Activated T-helper 2 cell treated with anti-CD3 and anti-CD28 coated beads, Interferon-gamma antibody, Interleukin-2, Interleukin-4, amounts not matched to agents 10 μg/mL and 5 μg/mL and 100 μg/mL, durations not matched to agents 14 hours and 24 hours and 36 hours (primary cell): ENCODE measurements around the gene CLPTM1L. TPM values are rescaled to one million over a fixed set of nuclear protein-coding genes. Genes with fewer than 3 reads are reported as not detected.
"Not testable (repeated sequence)": the region's sequence is repeated elsewhere in the genome, so short reads cannot be mapped to it uniquely, and the experiment has no call there.

Experiments used
- DNase-seq: peaks from one replicate; pipeline ENCODE4 v3.0.0; 2021; ENCODE audit warnings: low spot score
- H3K27ac Mint-ChIP-seq: one replicate; pipeline ENCODE4 v1.8.0; 2021; ENCODE audit warnings: mixed read lengths
- H3K27me3 Mint-ChIP-seq: one replicate; pipeline ENCODE4 v1.8.0; 2021; ENCODE audit warnings: low read depth, mixed read lengths
- H3K36me3 Mint-ChIP-seq: one replicate; pipeline ENCODE4 v1.8.0; 2021; ENCODE audit warnings: low read depth, mixed read lengths
- H3K4me1 Mint-ChIP-seq: one replicate; pipeline ENCODE4 v1.8.0; 2021; ENCODE audit warnings: low read depth, mixed read lengths
- H3K4me3 Mint-ChIP-seq: one replicate; pipeline ENCODE4 v1.8.0; 2021; ENCODE audit warnings: low read depth, mild to moderate bottlenecking, moderate library complexity, mixed read lengths
- H3K9me3 Mint-ChIP-seq: one replicate; pipeline ENCODE4 v1.8.0; 2021; ENCODE audit warnings: mixed read lengths
- intact Hi-C: fragments of 100-400 bp; cut with micrococcal nuclease; formaldehyde crosslinking; loops from one replicate; pipeline ENCODE4 v1.15.1; 2023
- total RNA-seq: library from RNA; stranded (reverse); gene quantifications from 2 replicates; pipeline ENCODE4 v1.2.3, GENCODE V29; 2022

Gene CLPTM1L
- total RNA-seq, 1 donor from 2014 or later = 102 TPM

- H3K4me3 Mint-ChIP-seq, intact Hi-C loops, H3K27me3 Mint-ChIP-seq, H3K4me1 Mint-ChIP-seq, H3K27ac Mint-ChIP-seq, H3K9me3 Mint-ChIP-seq, DNase-seq: not testable (repeated sequence)
- peaks cover 26% of the 10 kb centered on the region for H3K36me3 Mint-ChIP-seq
Observed at GRCh38 chr5:1289559-1289958, 55.3 kb downstream of the CLPTM1L start.

GRCh38 chr5:1288439-1289335 lies 56.2 kb downstream of the CLPTM1L start:
- peaks cover 2% of the 10 kb centered on the region for H3K4me1 Mint-ChIP-seq
- intact Hi-C loops = no loop called here
- H3K36me3 Mint-ChIP-seq = peaks cover 26% of the 10 kb centered on the region
- no peaks in the 10 kb centered on the region for H3K27me3 Mint-ChIP-seq
- H3K4me3 Mint-ChIP-seq = no peak overlapping the region
- no peak overlapping the region for H3K27ac Mint-ChIP-seq
- H3K9me3 Mint-ChIP-seq = peaks cover 10% of the 10 kb centered on the region
- no peak for DNase-seq

- no peak for DNase-seq
- Mint-ChIP-seq H3K27me3 (no peaks in the 10 kb centered on the region), H3K9me3 (peaks cover 10% of the 10 kb centered on the region), H3K36me3 (peaks cover 23% of the 10 kb centered on the region), H3K27ac (no peak overlapping the region), H3K4me1 (no peaks in the 10 kb centered on the region), H3K4me3 (no peak overlapping the region)
- intact Hi-C loops = no loop called here
Observed at GRCh38 chr5:1285883-1286291, 59.0 kb downstream of the CLPTM1L start.

- Mint-ChIP-seq H3K27ac (no peak overlapping the region), H3K36me3 (peaks cover 23% of the 10 kb centered on the region), H3K9me3 (peaks cover 10% of the 10 kb centered on the region), H3K27me3 (no peaks in the 10 kb centered on the region), H3K4me1 (no peaks in the 10 kb centered on the region), H3K4me3 (no peak overlapping the region)
- DNase-seq = no peak
- intact Hi-C loops = no loop called here
Observed at GRCh38 chr5:1285141-1285540, 59.8 kb downstream of the CLPTM1L start.

GRCh38 chr5:1284336-1284970 lies 60.4 kb downstream of the CLPTM1L start:
- DNase-seq, H3K9me3 Mint-ChIP-seq, intact Hi-C loops, H3K4me1 Mint-ChIP-seq, H3K27ac Mint-ChIP-seq, H3K27me3 Mint-ChIP-seq, H3K4me3 Mint-ChIP-seq: not testable (repeated sequence)
- peaks cover 23% of the 10 kb centered on the region for H3K36me3 Mint-ChIP-seq

GRCh38 chr5:1283729-1284041 lies 61.2 kb downstream of the CLPTM1L start:
- H3K4me1 Mint-ChIP-seq, DNase-seq, H3K27me3 Mint-ChIP-seq, intact Hi-C loops, H3K9me3 Mint-ChIP-seq, H3K27ac Mint-ChIP-seq, H3K4me3 Mint-ChIP-seq: not testable (repeated sequence)
- H3K36me3 Mint-ChIP-seq = peaks cover 21% of the 10 kb centered on the region

- H3K9me3 Mint-ChIP-seq, H3K27me3 Mint-ChIP-seq, H3K4me1 Mint-ChIP-seq, DNase-seq, H3K4me3 Mint-ChIP-seq, intact Hi-C loops, H3K27ac Mint-ChIP-seq: not testable (repeated sequence)
- peaks cover 20% of the 10 kb centered on the region for H3K36me3 Mint-ChIP-seq
Observed at GRCh38 chr5:1282993-1283728, 61.7 kb downstream of the CLPTM1L start.

GRCh38 chr5:1282131-1282992 lies 62.5 kb downstream of the CLPTM1L start:
- Mint-ChIP-seq H3K9me3 (no peaks in the 10 kb centered on the region), H3K36me3 (peaks cover 15% of the 10 kb centered on the region), H3K27ac (no peak overlapping the region), H3K4me3 (no peak overlapping the region), H3K4me1 (no peaks in the 10 kb centered on the region), H3K27me3 (no peaks in the 10 kb centered on the region)
- no peak for DNase-seq
- intact Hi-C loops = no loop called here

GRCh38 chr5:1281038-1281882 lies 63.6 kb downstream of the CLPTM1L start:
- no peak for DNase-seq
- H3K9me3 Mint-ChIP-seq = no peaks in the 10 kb centered on the region

GRCh38 chr5:1280177-1281037 lies 64.5 kb downstream of the CLPTM1L start:
- intact Hi-C loops = no loop called here
- no peaks in the 10 kb centered on the region for H3K27me3 Mint-ChIP-seq
- no peaks in the 10 kb centered on the region for H3K9me3 Mint-ChIP-seq
- peaks cover 10% of the 10 kb centered on the region for H3K36me3 Mint-ChIP-seq
- no peak for DNase-seq
- H3K4me1 Mint-ChIP-seq = no peaks in the 10 kb centered on the region
- no peak overlapping the region for H3K27ac Mint-ChIP-seq
- H3K4me3 Mint-ChIP-seq = no peak overlapping the region

More at GRCh38 chr5:1281038-1281882, 63.6 kb downstream of the CLPTM1L start:
- Mint-ChIP-seq H3K27me3 (no peaks in the 10 kb centered on the region), H3K4me3 (no peak overlapping the region), H3K27ac (no peak overlapping the region), H3K4me1 (no peaks in the 10 kb centered on the region), H3K36me3 (peaks cover 14% of the 10 kb centered on the region)
- intact Hi-C loops = no loop called here

- H3K36me3 Mint-ChIP-seq = peaks cover 12% of the 10 kb centered on the region
- no peak overlapping the region for H3K27ac Mint-ChIP-seq
- H3K9me3 Mint-ChIP-seq = no peaks in the 10 kb centered on the region
- DNase-seq = no peak
- no peak overlapping the region for H3K4me3 Mint-ChIP-seq
- intact Hi-C loops = no loop called here
- H3K4me1 Mint-ChIP-seq = no peaks in the 10 kb centered on the region
- no peaks in the 10 kb centered on the region for H3K27me3 Mint-ChIP-seq
Observed at GRCh38 chr5:1279443-1280151, 65.3 kb downstream of the CLPTM1L start.
